GM23338 (cell line): Measurements from ENCODE around the gene TGFBRAP1. TPM values are rescaled to one million over a fixed set of nuclear protein-coding genes. Genes with fewer than 3 reads are reported as not detected.

Experiments used
- ATAC-seq: fragments of 200-7000 bp; cut with Tn5 transposase; 3 replicates; pipeline ENCODE4 v1.9.1; 2020
- DNase-seq: peaks from one replicate; pipeline ENCODE4 v3.0.0-alpha.2; 2015; ENCODE audit warnings: low spot score
- H2AFZ ChIP-seq: fragments of 200-600 bp; sonication (generic); 2 replicates; pipeline ENCODE4 v1.8.0; 2016; ENCODE audit warnings: antibody characterized with exemption, mild to moderate bottlenecking, moderate library complexity
- H3F3A ChIP-seq: fragments of 200-600 bp; sonication (generic); replicated peaks from 2 replicates; pipeline ENCODE4 v1.8.0; 2017; ENCODE audit warnings: antibody characterized with exemption, mixed run types, low read depth
- H3K27ac ChIP-seq: fragments of 200-600 bp; sonication (generic); 2 replicates; pipeline ENCODE4 v1.6.1; 2016; ENCODE audit warnings: low read depth
- H3K27me3 ChIP-seq: fragments of 200-600 bp; sonication (generic); 2 replicates; pipeline ENCODE4 v1.8.0; 2016; ENCODE audit warnings: mild to moderate bottlenecking, mixed run types, moderate library complexity; ENCODE audit not compliant: insufficient read depth
- H3K36me3 ChIP-seq: fragments of 200-600 bp; sonication (generic); 2 replicates; pipeline ENCODE4 v1.8.0; 2016; ENCODE audit warnings: mild to moderate bottlenecking; ENCODE audit not compliant: insufficient read depth
- H3K4me1 ChIP-seq: fragments of 200-600 bp; sonication (generic); 2 replicates; pipeline ENCODE4 v1.8.0; 2016; ENCODE audit warnings: mild to moderate bottlenecking, moderate library complexity; ENCODE audit not compliant: insufficient read depth
- H3K4me2 ChIP-seq: fragments of 200-600 bp; sonication (generic); 2 replicates; pipeline ENCODE4 v1.7.1; 2017; ENCODE audit warnings: mixed run types
- H3K4me3 ChIP-seq: fragments of 200-600 bp; sonication (generic); 2 replicates; pipeline ENCODE4 v1.6.1; 2016; ENCODE audit warnings: mixed run types
- H3K79me2 ChIP-seq: fragments of 200-600 bp; sonication (generic); replicated peaks from 2 replicates; pipeline ENCODE4 v1.8.0; 2017; ENCODE audit warnings: mild to moderate bottlenecking; ENCODE audit not compliant: insufficient read depth
- H3K9me2 ChIP-seq: fragments of 200-600 bp; sonication (generic); 2 replicates; pipeline ENCODE4 v1.8.0; 2017; ENCODE audit not compliant: insufficient read depth
- H4K20me1 ChIP-seq: fragments of 200-600 bp; sonication (generic); replicated peaks from 2 replicates; pipeline ENCODE4 v1.8.0; 2017; ENCODE audit warnings: mild to moderate bottlenecking; ENCODE audit not compliant: insufficient read depth
- H3K27ac Mint-ChIP-seq: 2 replicates; pipeline ENCODE4 v1.8.0; 2020; ENCODE audit warnings: inconsistent platforms, mild to moderate bottlenecking, moderate library complexity, mixed read lengths
- H3K27me3 Mint-ChIP-seq: 3 replicates; pipeline ENCODE4 v1.8.0; 2022; ENCODE audit warnings: low read depth, mild to moderate bottlenecking, moderate library complexity, mixed read lengths, inconsistent platforms; ENCODE audit not compliant: insufficient read depth, poor library complexity
- H3K36me3 Mint-ChIP-seq: 3 replicates; pipeline ENCODE4 v1.8.0; 2021; ENCODE audit warnings: low read depth, mild to moderate bottlenecking, inconsistent platforms, moderate library complexity, mixed read lengths
- H3K4me1 Mint-ChIP-seq: 3 replicates; pipeline ENCODE4 v1.8.0; 2020; ENCODE audit warnings: mild to moderate bottlenecking, inconsistent platforms, mixed read lengths
- H3K4me3 Mint-ChIP-seq: 3 replicates; pipeline ENCODE4 v1.8.0; 2021; ENCODE audit warnings: moderate library complexity, mild to moderate bottlenecking, inconsistent platforms, mixed read lengths
- H3K9me3 Mint-ChIP-seq: 3 replicates; pipeline ENCODE4 v1.8.0; 2020; ENCODE audit warnings: moderate library complexity, mild to moderate bottlenecking, inconsistent platforms, mixed read lengths
- CREB1 ChIP-seq: fragments of 250-450 bp; sonication (Bioruptor Pico); IDR thresholded peaks from 2 replicates; pipeline ENCODE4 v1.5.0; 2020; ENCODE audit warnings: low read depth, mild to moderate bottlenecking, moderate library complexity
- CTCF ChIP-seq, 2 experiments: fragments of 200-600 bp in 1 of 2; sonication (generic) in 1 of 2; conservative IDR thresholded peaks; 2 replicates each; pipeline versions ENCODE4 v1.5.1 to v1.6.1; 2016 to 2017; ENCODE audit warnings: antibody characterized with exemption in 2 of 2, low read depth in 2 of 2, mild to moderate bottlenecking in 2 of 2, moderate library complexity in 1 of 2
- ETS1 ChIP-seq: IDR thresholded peaks from 2 replicates; pipeline ENCODE4 v1.6.1; 2016; ENCODE audit warnings: antibody characterized with exemption
- EZH2 ChIP-seq: fragments of 200-600 bp; sonication (generic); IDR thresholded peaks from one replicate; pipeline ENCODE4 v1.8.0; 2017; ENCODE audit warnings: antibody characterized with exemption, mild to moderate bottlenecking, low read depth; ENCODE audit not compliant: unreplicated experiment
- EZH2phosphoT487 ChIP-seq: fragments of 200-600 bp; sonication (generic); IDR thresholded peaks from one replicate; pipeline ENCODE4 v1.8.1; 2018; ENCODE audit warnings: antibody characterized with exemption; ENCODE audit not compliant: unreplicated experiment
- JUNB ChIP-seq: IDR thresholded peaks from one replicate; pipeline ENCODE4 v1.6.1; 2016; ENCODE audit warnings: antibody characterized with exemption; ENCODE audit not compliant: unreplicated experiment
- NANOG ChIP-seq: IDR thresholded peaks from 2 replicates; pipeline ENCODE4 v1.6.1; 2016; ENCODE audit warnings: antibody characterized with exemption, borderline replicate concordance
- POLR2AphosphoS5 ChIP-seq: IDR thresholded peaks from 2 replicates; pipeline ENCODE4 v1.6.1; 2016; ENCODE audit warnings: antibody characterized with exemption, low read depth
- REST ChIP-seq: IDR thresholded peaks from one replicate; pipeline ENCODE4 v1.6.1; 2018; ENCODE audit warnings: antibody characterized with exemption; ENCODE audit not compliant: unreplicated experiment
- STAT1 ChIP-seq: IDR thresholded peaks from one replicate; pipeline ENCODE4 v1.6.1; 2016; ENCODE audit warnings: antibody characterized with exemption; ENCODE audit not compliant: unreplicated experiment
- ZNF114 ChIP-seq: fragments of 250-450 bp; sonication (Bioruptor Pico); IDR thresholded peaks from 2 replicates; pipeline ENCODE4 v1.5.0; 2020; ENCODE audit warnings: mild to moderate bottlenecking, moderate library complexity
- ZNF331 ChIP-seq: fragments of 250-450 bp; sonication (Bioruptor Pico); IDR thresholded peaks from 2 replicates; pipeline ENCODE4 v1.5.0; 2020; ENCODE audit warnings: low read depth, mild to moderate bottlenecking, moderate library complexity
- ZNF462 ChIP-seq: fragments of 250-450 bp; sonication (Bioruptor Pico); IDR thresholded peaks from 2 replicates; pipeline ENCODE4 v1.5.0; 2020; ENCODE audit warnings: mild to moderate bottlenecking, moderate library complexity
- polyA plus RNA-seq: library from polyadenylated mRNA; unstranded; fragments of >200 nt; fragmentation: Nextera tagmentation; extraction: Ambion mirVana; gene quantifications from 2 replicates; pipeline ENCODE4 v1.2.1, GENCODE V29; 2016
- total RNA-seq: library from RNA; depleted of rRNA; stranded (reverse); fragments of >200 nt; shearing (Covaris generic); gene quantifications from 2 replicates; pipeline ENCODE4 v1.2.3, GENCODE V29; 2014

Gene TGFBRAP1
- total and polyA plus RNA-seq, 2 experiments from 2014 or later = 6.3 to 23.5 TPM

GRCh38 chr2:105224444-105224843 lies 105.1 kb downstream of the TGFBRAP1 start:
- no peak overlapping the region for H3K27ac Mint-ChIP-seq
- H3K36me3 ChIP-seq = no peaks in the 10 kb centered on the region
- H3K79me2 ChIP-seq = no peaks in the 10 kb centered on the region
- H2AFZ ChIP-seq = peak overlapping the region; percentile 87
- H3K4me1 Mint-ChIP-seq = peaks cover 17% of the 10 kb centered on the region
- H3K27ac ChIP-seq = no peak overlapping the region
- no peaks in the 10 kb centered on the region for H3K27me3 ChIP-seq
- TF ChIP-seq REST (no peak), ZNF462 (CRISPR knock-in tag) (no peak), EZH2phosphoT487 (no peak), ETS1 (no peak), CTCF (conservative IDR thresholded peaks at IDR 0.05; ENCODE audit: low read depth in 2 of 2) (no peak), EZH2 (no peak), STAT1 (no peak), ZNF114 (CRISPR knock-in tag) (no peak), POLR2AphosphoS5 (no peak), NANOG (no peak), ZNF331 (CRISPR knock-in tag) (no peak), CREB1 (CRISPR knock-in tag) (no peak), JUNB (no peak)
- H3K36me3 Mint-ChIP-seq = no peaks in the 10 kb centered on the region
- no peaks in the 10 kb centered on the region for H4K20me1 ChIP-seq
- peaks cover 9% of the 10 kb centered on the region for H3K27me3 Mint-ChIP-seq
- no peak overlapping the region for H3K4me3 Mint-ChIP-seq
- H3K9me2 ChIP-seq = peaks cover 16% of the 10 kb centered on the region; the same call in 1 of the 2 replicates
- no peak overlapping the region for H3K4me2 ChIP-seq
- ATAC-seq = peak; percentile 77
- no peaks in the 10 kb centered on the region for H3K9me3 Mint-ChIP-seq
- H3F3A ChIP-seq = no peaks in the 10 kb centered on the region
- H3K4me3 ChIP-seq = no peak overlapping the region
- peak; percentile 48 for DNase-seq
- peaks cover 9% of the 10 kb centered on the region for H3K4me1 ChIP-seq
